ENCODE measurements around the gene WEE1.

WEE1 gene

GRCh38 chr11:9639099-9639498, 65.6 kb downstream of the WEE1 start:
- DNase-seq (ENCODE audit: low spot score) = peak; percentile 73
- Histone ChIP-seq H3K4me3 (no peak overlapping the region), H3K27ac (peak overlapping the region in 1 of 2 donors; percentile 56)
- no peak for TF ChIP-seq CTCF (IDR thresholded peaks at IDR 0.05)

Measured in coronary artery (tissue), 2 donors.